SK-N-SH (cell line): ENCODE data around the gene FAM20A. TPM values are rescaled to one million over a fixed set of nuclear protein-coding genes. Genes with fewer than 3 reads are reported as not detected.

Experiments used
- CTCF ChIA-PET: fragments of 300-600, 350-600 bp; formaldehyde crosslinking; extraction: SDS; loops from one replicate; lab custom pipeline; 2021; lab: Yijun Ruan, JAX
- POLR2A ChIA-PET: fragments of 350-600 bp; sonication (Branson Sonifier 250); formaldehyde crosslinking; extraction: SDS; loops from one replicate; lab custom pipeline; 2020; ENCODE audit warnings: antibody characterized with exemption, inconsistent platforms; lab: Yijun Ruan, JAX
- DNase-seq: peaks from one replicate; pipeline ENCODE4 v3.0.0; 2012
- H2AFZ ChIP-seq: fragments of 200-600 bp; sonication (generic); 2 replicates; pipeline ENCODE4 v1.8.1; 2016; ENCODE audit warnings: antibody characterized with exemption, mild to moderate bottlenecking, low read depth
- H3F3A ChIP-seq: fragments of 200-600 bp; sonication (generic); replicated peaks from 2 replicates; pipeline ENCODE3; 2016; ENCODE audit warnings: antibody characterized with exemption, mild to moderate bottlenecking; ENCODE audit not compliant: insufficient read depth
- H3K27ac ChIP-seq, 2 experiments: fragments of 200-500 bp in 1 of 2; fragments of 200-600 bp in 1 of 2; sonication (Bioruptor generic) in 1 of 2; sonication (generic), shearing (Covaris generic) in 1 of 2; 2 replicates each; pipeline versions ENCODE4 v1.5.1 to v1.6.1; 2014 to 2016; ENCODE audit warnings: low read depth in 2 of 2, inconsistent platforms in 1 of 2, low read length in 1 of 2, mild to moderate bottlenecking in 1 of 2, mixed read lengths in 1 of 2
- H3K27me3 ChIP-seq: fragments of 200-600 bp; sonication (generic), shearing (Covaris generic); 2 replicates; pipeline ENCODE4 v1.6.1; 2016; ENCODE audit warnings: mixed run types; ENCODE audit not compliant: insufficient read depth
- H3K36me3 ChIP-seq, 2 experiments: fragments of 200-500 bp in 1 of 2; fragments of 200-600 bp in 1 of 2; sonication (Bioruptor generic) in 1 of 2; sonication (generic) in 1 of 2; replicated peaks in 1 of 2; 2 replicates each; pipeline versions ENCODE3 to v1.5.1; 2014 to 2016; ENCODE audit warnings: low read length in 1 of 2, mild to moderate bottlenecking in 1 of 2; ENCODE audit not compliant: insufficient read depth in 2 of 2, control insufficient read depth in 1 of 2
- H3K4me1 ChIP-seq, 2 experiments: fragments of 200-500 bp in 1 of 2; fragments of 200-600 bp in 1 of 2; sonication (Bioruptor generic) in 1 of 2; sonication (generic), shearing (Covaris generic) in 1 of 2; 2 replicates each; pipeline versions ENCODE4 v1.5.1 to v1.6.1; 2014 to 2016; ENCODE audit warnings: low read depth in 1 of 2, low read length in 1 of 2, mixed run types in 1 of 2; ENCODE audit not compliant: insufficient read depth in 2 of 2, control insufficient read depth in 1 of 2
- H3K4me2 ChIP-seq: fragments of 200-600 bp; sonication (generic), shearing (Covaris generic); 2 replicates; pipeline ENCODE4 v1.6.1; 2017; ENCODE audit warnings: mixed run types
- H3K4me3 ChIP-seq, 2 experiments: fragments of 200-500 bp in 1 of 2; fragments of 200-600 bp in 1 of 2; sonication (Bioruptor generic) in 1 of 2; sonication (generic), shearing (Covaris generic) in 1 of 2; 2 replicates each; pipeline versions ENCODE4 v1.5.1 to v1.8.1; 2014 to 2016; ENCODE audit warnings: low read depth in 2 of 2, inconsistent platforms in 1 of 2, low read length in 1 of 2, mild to moderate bottlenecking in 1 of 2, mixed read lengths in 1 of 2, moderate library complexity in 1 of 2
- H3K79me2 ChIP-seq: fragments of 200-600 bp; sonication (generic); 2 replicates; pipeline ENCODE4 v1.8.1; 2017; ENCODE audit warnings: mild to moderate bottlenecking; ENCODE audit not compliant: insufficient read depth
- H3K9ac ChIP-seq: fragments of 200-600 bp; sonication (generic); 2 replicates; pipeline ENCODE4 v1.6.1; 2017; ENCODE audit warnings: mixed run types
- H3K9me2 ChIP-seq: fragments of 200-600 bp; sonication (generic); 2 replicates; pipeline ENCODE4 v1.6.1; 2017; ENCODE audit warnings: mixed run types
- H3K9me3 ChIP-seq: fragments of 200-600 bp; sonication (generic); 2 replicates; pipeline ENCODE4 v1.6.1; 2017; ENCODE audit warnings: mixed run types, mild to moderate bottlenecking, moderate library complexity
- H4K20me1 ChIP-seq: fragments of 200-600 bp; sonication (generic); 2 replicates; pipeline ENCODE4 v1.6.1; 2017; ENCODE audit warnings: mild to moderate bottlenecking, mixed run types; ENCODE audit not compliant: insufficient read depth
- ELF1 ChIP-seq: IDR thresholded peaks from 2 replicates; pipeline ENCODE4 v1.4.0; 2012
- EZH2phosphoT487 ChIP-seq: fragments of 200-600 bp; sonication (generic); IDR thresholded peaks from 2 replicates; pipeline ENCODE4 v1.6.1; 2017; ENCODE audit warnings: low read depth, mixed run types, mild to moderate bottlenecking, antibody characterized with exemption, moderate library complexity, borderline replicate concordance
- FOXM1 ChIP-seq: IDR thresholded peaks from 2 replicates; pipeline ENCODE4 v1.4.0; 2012; ENCODE audit warnings: low read depth, mild to moderate bottlenecking
- GATA2 ChIP-seq: sonication (generic); formaldehyde crosslinking; IDR thresholded peaks from 2 replicates; pipeline ENCODE4 v1.5.0; 2020; ENCODE audit warnings: mild to moderate bottlenecking, missing genetic modification reagents
- IRF3 ChIP-seq: fragments of 150-350 bp; IDR thresholded peaks from 2 replicates; pipeline ENCODE4 v1.6.1; 2016; ENCODE audit warnings: mild to moderate bottlenecking, low read depth, low read length
- MAX ChIP-seq: IDR thresholded peaks from 2 replicates; pipeline ENCODE4 v1.4.0; 2012; ENCODE audit warnings: low read depth
- NFIC ChIP-seq: IDR thresholded peaks from 2 replicates; pipeline ENCODE4 v1.4.0; 2012; ENCODE audit warnings: borderline replicate concordance
- NRF1 ChIP-seq: IDR thresholded peaks from 2 replicates; pipeline ENCODE4 v1.6.1; 2012; ENCODE audit warnings: low read depth, mild to moderate bottlenecking, low read length
- PBX3 ChIP-seq: IDR thresholded peaks from 2 replicates; pipeline ENCODE4; 2012
- POLR2AphosphoS5 ChIP-seq: IDR thresholded peaks from 2 replicates; pipeline ENCODE4 v1.6.1; 2012; ENCODE audit warnings: low read depth, low read length
- RAD21 ChIP-seq: IDR thresholded peaks from 2 replicates; pipeline ENCODE4 v1.6.1; 2012; ENCODE audit warnings: mild to moderate bottlenecking, low read length
- RFX5 ChIP-seq: IDR thresholded peaks from 2 replicates; pipeline ENCODE4 v1.6.1; 2012; ENCODE audit warnings: mild to moderate bottlenecking, improper control_type of control experiment, low read length
- RXRA ChIP-seq: IDR thresholded peaks from 2 replicates; pipeline ENCODE4 v1.4.0; 2012; ENCODE audit warnings: low read depth, mild to moderate bottlenecking, borderline replicate concordance
- TCF12 ChIP-seq: IDR thresholded peaks from 2 replicates; pipeline ENCODE4 v1.4.0; 2012
- TEAD4 ChIP-seq: IDR thresholded peaks from 2 replicates; pipeline ENCODE4 v1.4.0; 2012; ENCODE audit warnings: mild to moderate bottlenecking, borderline replicate concordance; ENCODE audit not compliant: insufficient read depth
- USF2 ChIP-seq: fragments of 150-350 bp; IDR thresholded peaks from 2 replicates; pipeline ENCODE4 v1.6.1; 2017; ENCODE audit warnings: antibody characterized with exemption, low read length, low read depth, borderline replicate concordance
- YY1 ChIP-seq: IDR thresholded peaks from 2 replicates; pipeline ENCODE4 v1.4.0; 2012; ENCODE audit warnings: low read depth, mild to moderate bottlenecking
- ZBTB33 ChIP-seq: IDR thresholded peaks from 2 replicates; pipeline ENCODE4 v1.4.0; 2012; ENCODE audit warnings: low read depth, borderline replicate concordance
- WGBS: methylation state at CpG from one replicate; pipeline ENCODE4 v1.1.6; 2017; ENCODE audit warnings: low lambda C conversion rate; 5-methylcytosine and 5-hydroxymethylcytosine counted together
- polyA plus RNA-seq, 3 experiments: library from polyadenylated mRNA; depleted of rRNA; stranded (reverse); fragments of >200 nt; gene quantifications; 2 replicates each; pipeline ENCODE4 v1.2.3, GENCODE V29; 2012

The FAM20A gene
- polyA plus RNA-seq, 1 of the 3 experiments (the other 2 are of a cell fraction) = not detected

- ChIA-PET CTCF (no interaction called here), POLR2A (no interaction called here)
- no peak overlapping the region for H3K9ac ChIP-seq
- H3K27me3 ChIP-seq = no peaks in the 10 kb centered on the region
- H2AFZ ChIP-seq = no peak overlapping the region
- H3K27ac ChIP-seq = no peak overlapping the region
- no peaks in the 10 kb centered on the region for H4K20me1 ChIP-seq
- H3K9me3 ChIP-seq = peaks cover 15% of the 10 kb centered on the region
- WGBS = 11% methylated on average over 4 of the region's 4 CpGs
- no peak for TF ChIP-seq EZH2phosphoT487
- no peak for TF ChIP-seq POLR2AphosphoS5
- TF ChIP-seq TCF12 = no peak
- no peak for TF ChIP-seq GATA2 (CRISPR knock-in tag)
- TF ChIP-seq YY1 = no peak
- no peak for TF ChIP-seq NFIC
- TF ChIP-seq FOXM1 = no peak
- no peak for TF ChIP-seq TEAD4
- no peak for TF ChIP-seq IRF3
- TF ChIP-seq ELF1 = no peak
- TF ChIP-seq RAD21 = no peak
- TF ChIP-seq ZBTB33 = no peak
- TF ChIP-seq USF2 = no peak
- TF ChIP-seq RFX5 = no peak
- no peak for TF ChIP-seq MAX
- no peak for TF ChIP-seq PBX3
- no peak for TF ChIP-seq NRF1
- TF ChIP-seq RXRA = no peak
- no peaks in the 10 kb centered on the region for H3K36me3 ChIP-seq
- H3K79me2 ChIP-seq = no peaks in the 10 kb centered on the region
- H3K9me2 ChIP-seq = no peaks in the 10 kb centered on the region
- H3K4me3 ChIP-seq = no peak overlapping the region
- H3K4me1 ChIP-seq = no peaks in the 10 kb centered on the region
- H3F3A ChIP-seq = no peaks in the 10 kb centered on the region
- H3K4me2 ChIP-seq = no peak overlapping the region
- DNase-seq = no peak
Observed at GRCh38 chr17:68611353-68612208, 10.4 kb upstream of the FAM20A start.
